ENCODE measurements around the gene SLC37A1.

GRCh38 chr21:42508371-42508770, 5.3 kb upstream of the SLC37A1 start:
- TF ChIP-seq POLR2A (IDR thresholded peaks at IDR 0.05; ENCODE audit: low read length) = no peak
- no peak for TF ChIP-seq GATA1 (IDR thresholded peaks at IDR 0.05; ENCODE audit: low read depth, low read length)

Data from erythroblast (primary cell).